NCI-H524 treated with DMSO at 0.1 percent for 48 hours (cell line): ENCODE data around the gene CSF2RB.
A peak's percentile ranks its signal among the peaks of the same experiment; 100 is the strongest.
"Not testable (repeated sequence)": the region's sequence is repeated elsewhere in the genome, so short reads cannot be mapped to it uniquely, and the experiment has no call there.

Experiments used
- DNase-seq: peaks from one replicate; lab custom pipeline; 2025; lab: John Stamatoyannopoulos, UW

Gene CSF2RB

GRCh38 chr22:36968249-36968964 lies 55.0 kb downstream of the CSF2RB start:
- DNase-seq, result no peak

- DNase-seq, result no peak
Measured at GRCh38 chr22:36971341-36972125, 58.1 kb downstream of the CSF2RB start.

GRCh38 chr22:36976606-36977005 lies 63.2 kb downstream of the CSF2RB start:
- DNase-seq, result no peak

- peak; percentile 3 for DNase-seq
Measured at GRCh38 chr22:36977401-36977861, 64.0 kb downstream of the CSF2RB start.

DNA sequence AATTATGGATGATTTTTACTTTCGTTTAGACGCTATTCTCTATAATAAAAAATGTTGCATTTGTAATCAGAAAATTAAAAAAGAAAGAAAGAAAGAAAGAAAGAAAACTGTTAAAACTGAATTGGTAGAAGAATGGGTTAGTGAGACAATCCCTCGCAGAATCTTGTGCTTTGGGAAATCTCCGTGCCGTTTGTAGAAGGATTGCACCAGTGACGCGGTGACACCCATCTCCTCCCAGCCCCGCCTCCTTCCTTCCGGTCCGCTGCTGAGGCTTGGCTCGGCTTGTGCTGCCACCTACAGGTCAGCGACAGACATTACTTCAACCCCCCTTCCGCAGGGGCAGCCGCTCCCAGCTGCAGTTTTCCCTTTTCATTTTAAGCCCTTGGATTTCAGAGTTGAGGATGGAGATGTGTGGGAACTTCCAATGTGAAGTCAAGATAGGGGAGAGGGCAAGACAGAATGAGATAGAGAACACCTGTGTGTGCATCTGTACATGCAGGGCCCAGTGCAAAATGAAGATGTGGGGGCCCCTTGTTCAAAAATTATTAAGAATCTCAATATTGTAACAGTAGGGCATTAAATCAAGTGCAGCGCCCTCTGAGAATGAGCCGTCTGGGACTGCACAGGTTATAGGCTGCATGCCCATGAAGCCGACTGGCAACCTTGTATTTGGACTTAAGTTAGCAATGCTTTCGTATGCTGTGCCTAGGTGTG lies 64.7 kb downstream of the CSF2RB start:
- peak; percentile 55 for DNase-seq

DNA sequence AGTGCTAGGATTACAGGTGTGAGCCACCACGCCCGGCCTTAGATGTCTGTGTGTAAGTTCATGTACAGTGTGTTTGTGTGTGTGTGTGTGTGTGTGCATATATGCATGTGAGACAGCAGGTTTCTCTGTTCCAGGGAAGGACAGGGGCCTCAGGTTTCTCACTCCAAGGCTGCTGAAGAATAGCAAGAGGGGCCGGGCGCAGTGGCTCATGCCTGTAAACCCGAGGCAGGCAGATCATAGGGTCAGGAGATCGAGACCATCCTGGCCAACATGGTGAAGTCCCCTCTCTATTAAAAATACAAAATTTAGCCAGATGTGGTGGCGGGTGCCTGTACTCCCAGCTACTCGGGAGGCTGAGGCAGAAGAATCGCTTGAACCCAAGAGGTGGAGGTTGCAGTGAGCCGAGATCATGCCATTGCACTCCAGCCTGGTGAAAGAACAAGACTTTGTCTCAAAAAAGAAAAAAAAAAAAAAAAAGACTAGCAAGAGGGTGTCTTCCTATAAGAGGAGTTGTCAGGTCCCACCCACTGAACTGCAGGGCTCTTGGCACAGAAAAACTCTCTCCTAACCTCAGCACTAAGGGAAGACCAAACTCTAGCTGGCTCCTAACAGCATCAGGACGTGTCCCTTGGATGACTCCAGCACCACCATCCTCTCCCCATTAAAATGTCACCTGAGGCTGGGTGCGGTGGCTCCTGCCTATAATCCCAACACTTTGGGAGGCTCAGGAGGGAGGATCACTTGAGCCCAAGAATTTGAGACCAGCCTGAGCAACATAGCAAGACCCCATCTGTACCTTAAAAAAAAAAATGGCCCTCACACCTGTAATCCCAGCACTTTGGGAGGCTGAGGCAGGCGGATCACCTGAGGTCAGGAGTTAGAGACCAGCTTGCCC lies 65.8 kb downstream of the CSF2RB start:
- no peak for DNase-seq

GRCh38 chr22:36981247-36981775 lies 67.9 kb downstream of the CSF2RB start:
- DNase-seq, result peak; percentile 11

- peak; percentile 4 for DNase-seq
Measured at GRCh38 chr22:36982136-36982535, 68.7 kb downstream of the CSF2RB start.

- DNase-seq, result no peak
Measured at GRCh38 chr22:36985211-36985889, 71.9 kb downstream of the CSF2RB start.

GRCh38 chr22:36986242-36986821 lies 72.9 kb downstream of the CSF2RB start:
- DNase-seq, result no peak

DNA sequence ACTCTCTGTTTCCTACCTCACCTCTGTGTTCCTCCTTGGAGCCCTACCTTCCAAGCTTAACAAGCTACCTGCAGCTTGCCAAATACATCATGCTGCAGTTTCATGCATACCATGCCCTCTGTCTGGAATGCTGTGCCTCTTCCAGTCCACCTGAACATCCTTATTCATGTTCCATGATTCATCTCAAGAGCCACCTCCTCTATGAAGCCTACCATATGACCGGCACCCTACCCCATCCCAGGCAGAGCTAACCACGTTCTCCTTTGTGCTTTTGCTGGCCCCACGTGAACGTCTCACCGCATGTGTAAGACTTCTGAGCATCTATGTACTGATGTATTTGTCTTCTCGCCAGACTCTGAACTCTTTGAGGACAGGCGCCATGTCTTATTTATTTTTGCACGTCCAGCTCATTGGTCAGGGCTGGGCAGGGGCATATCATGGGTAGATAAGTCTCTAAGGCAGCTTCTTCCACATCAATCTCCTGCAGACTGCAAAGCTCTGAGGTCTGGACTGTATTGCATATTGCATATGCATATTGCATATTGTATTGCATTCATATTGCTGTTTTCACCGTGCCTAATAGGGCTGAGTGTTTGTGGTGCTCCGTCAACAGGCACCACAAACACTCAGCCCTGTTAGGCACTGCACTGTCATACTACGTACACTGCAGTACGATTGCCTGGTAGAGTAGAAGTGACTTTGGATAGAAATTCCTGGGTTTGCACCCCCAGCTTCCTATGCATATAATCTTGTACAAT lies 74.8 kb downstream of the CSF2RB start:
- no peak for DNase-seq

GRCh38 chr22:36989012-36989411 lies 75.6 kb downstream of the CSF2RB start:
- DNase-seq, result not testable (repeated sequence)
